Endothelial cell (in vitro differentiated cells): ENCODE results near the gene RNASE7. TPM values are rescaled to one million over a fixed set of nuclear protein-coding genes. Genes with fewer than 3 reads are reported as not detected.

Experiments
- DNase-seq: peaks from one replicate; pipeline ENCODE4 v3.0.0; 2021; ENCODE audit warnings: low spot score
- H3K27ac Mint-ChIP-seq: one replicate; pipeline ENCODE4 v1.8.0; 2021; ENCODE audit warnings: mixed read lengths, inconsistent platforms; ENCODE audit not compliant: unreplicated experiment
- H3K27me3 Mint-ChIP-seq: one replicate; pipeline ENCODE4 v1.8.0; 2021; ENCODE audit warnings: mild to moderate bottlenecking, moderate library complexity, mixed read lengths, inconsistent platforms; ENCODE audit not compliant: unreplicated experiment
- H3K36me3 Mint-ChIP-seq: one replicate; pipeline ENCODE4 v1.8.0; 2021; ENCODE audit warnings: mild to moderate bottlenecking, low read depth, mixed read lengths, inconsistent platforms; ENCODE audit not compliant: unreplicated experiment
- H3K4me1 Mint-ChIP-seq: one replicate; pipeline ENCODE4 v1.8.0; 2021; ENCODE audit warnings: mild to moderate bottlenecking, mixed read lengths, inconsistent platforms; ENCODE audit not compliant: unreplicated experiment
- H3K4me3 Mint-ChIP-seq: one replicate; pipeline ENCODE4 v1.8.0; 2021; ENCODE audit warnings: mild to moderate bottlenecking, mixed read lengths, inconsistent platforms; ENCODE audit not compliant: unreplicated experiment
- H3K9me3 Mint-ChIP-seq: one replicate; pipeline ENCODE4 v1.8.0; 2021; ENCODE audit warnings: mixed read lengths, inconsistent platforms; ENCODE audit not compliant: unreplicated experiment
- CTCF ChIP-seq: fragments of 200-600 bp; sonication (generic); IDR thresholded peaks from one replicate; pipeline ENCODE4 v1.5.0; 2021; ENCODE audit warnings: antibody characterized with exemption; ENCODE audit not compliant: unreplicated experiment
- total RNA-seq: library from RNA; stranded (reverse); fragmentation: NEBNext Ultra II Directional; extraction: Animal tissue kit (Norgen Biotek cat#: 25700); gene quantifications from one replicate; pipeline ENCODE4 v1.2.1, GENCODE V29; 2021; ENCODE audit not compliant: unreplicated experiment

RNASE7 gene
- total RNA-seq, 1 donor from 2014 or later, result not detected

- H3K9me3 Mint-ChIP-seq, result no peaks in the 10 kb centered on the region
- no peak for TF ChIP-seq CTCF
- H3K27ac Mint-ChIP-seq, result no peak overlapping the region
- no peaks in the 10 kb centered on the region for H3K4me1 Mint-ChIP-seq
- H3K27me3 Mint-ChIP-seq, result peaks cover 3% of the 10 kb centered on the region
- DNase-seq, result no peak
- H3K36me3 Mint-ChIP-seq, result no peaks in the 10 kb centered on the region
- H3K4me3 Mint-ChIP-seq, result no peak overlapping the region
Observed at GRCh38 chr14:21050597-21050996, 8.4 kb downstream of the RNASE7 start.

GRCh38 chr14:21053184-21054122 is 11.3 kb downstream of the RNASE7 start:
- H3K4me3 Mint-ChIP-seq, result no peak overlapping the region
- H3K36me3 Mint-ChIP-seq, result no peaks in the 10 kb centered on the region
- H3K9me3 Mint-ChIP-seq, result no peaks in the 10 kb centered on the region
- no peak overlapping the region for H3K27ac Mint-ChIP-seq
- no peaks in the 10 kb centered on the region for H3K4me1 Mint-ChIP-seq
- no peak for TF ChIP-seq CTCF
- no peak for DNase-seq
- peaks cover 3% of the 10 kb centered on the region for H3K27me3 Mint-ChIP-seq

- DNase-seq, result no peak
- no peak overlapping the region for H3K4me3 Mint-ChIP-seq
- H3K4me1 Mint-ChIP-seq, result no peaks in the 10 kb centered on the region
- TF ChIP-seq CTCF, result no peak
- H3K27me3 Mint-ChIP-seq, result peaks cover 3% of the 10 kb centered on the region
- no peaks in the 10 kb centered on the region for H3K36me3 Mint-ChIP-seq
- H3K9me3 Mint-ChIP-seq, result no peaks in the 10 kb centered on the region
- H3K27ac Mint-ChIP-seq, result no peak overlapping the region
Observed at GRCh38 chr14:21054123-21054767, 12.1 kb downstream of the RNASE7 start.

GRCh38 chr14:21054768-21055145 is 12.6 kb downstream of the RNASE7 start:
- Mint-ChIP-seq H3K4me1 (no peaks in the 10 kb centered on the region), H3K9me3 (no peaks in the 10 kb centered on the region), H3K4me3 (no peak overlapping the region), H3K36me3 (no peaks in the 10 kb centered on the region), H3K27me3 (peaks cover 5% of the 10 kb centered on the region), H3K27ac (no peak overlapping the region)
- no peak for DNase-seq
- no peak for TF ChIP-seq CTCF
